Measurements from ENCODE around the gene CA12. TPM values are rescaled to one million over a fixed set of nuclear protein-coding genes. Genes with fewer than 3 reads are reported as not detected.

The CA12 gene
- total and polyA plus RNA-seq, 11 donors: 0.04 to 5.2 (median 0.25) TPM; not detected in 3

GRCh38 chr15:63287109-63287508 lies 94.5 kb downstream of the CA12 start:
- Histone ChIP-seq H3K4me3 (no peak overlapping the region), H3K9me3 (no peaks in the 10 kb centered on the region), H3K36me3 (peaks cover 0 to 55% (median 41%) of the 10 kb centered on the region in 9 donors), H3K27me3 (no peaks in the 10 kb centered on the region), H3K4me1 (peaks cover 0 to 39% (median 3%) of the 10 kb centered on the region in 12 donors), H3K27ac (no peak overlapping the region)
- TF ChIP-seq CTCF (IDR thresholded peaks at IDR 0.05): no peak
- TF ChIP-seq POLR2A (IDR thresholded peaks at IDR 0.05): no peak
- intact Hi-C loops (cut with DNase I): loop anchor here in 4 of 10 donors (5.0 to 10.0 kb wide), 4 partner anchors 132 to 318 kb away; partner anchors contain the start of genes FBXL22 (in 3 of the 4) and RPS27L (in 1 of the 4)
- WGBS, 4 donors: 83 to 87% (median 85%) methylated on average over 2 of the region's 2 CpGs
- DNase-seq: no peak
- ATAC-seq: no peak

- no peak for DNase-seq
- 93 to 96% (median 96%) methylated on average over 5 to 6 of the region's 6 CpGs for WGBS, 4 donors
- intact Hi-C loops (cut with DNase I): loop anchor here in 3 of 10 donors (10.0 kb wide), 3 partner anchors 130 to 320 kb away; partner anchors contain the start of genes FBXL22 (in 2 of the 3) and RPS27L (in 1 of the 3)
Observed at GRCh38 chr15:63284335-63284734, 97.3 kb downstream of the CA12 start.

GRCh38 chr15:63283126-63283525 lies 98.5 kb downstream of the CA12 start:
- H3K36me3 ChIP-seq: peaks cover 0 to 71% (median 36%) of the 10 kb centered on the region in 9 donors
- intact Hi-C loops (cut with DNase I): loop anchor here in 3 of 10 donors (10.0 kb wide), 3 partner anchors 128 to 322 kb away; partner anchors contain the start of genes FBXL22 (in 2 of the 3) and RPS27L (in 1 of the 3)
- H3K27ac ChIP-seq: peak overlapping the region in 1 of 12 donors; percentile 77

More at GRCh38 chr15:63284335-63284734, 97.3 kb downstream of the CA12 start:
- peaks cover 0 to 72% (median 41%) of the 10 kb centered on the region in 9 donors for H3K36me3 ChIP-seq
- no peak overlapping the region for H3K4me3 ChIP-seq
- H3K27me3 ChIP-seq: no peaks in the 10 kb centered on the region
- peaks cover 0 to 29% (median 0%) of the 10 kb centered on the region in 12 donors for H3K4me1 ChIP-seq
- H3K27ac ChIP-seq: no peak overlapping the region
- H3K9me3 ChIP-seq: no peaks in the 10 kb centered on the region
- TF ChIP-seq POLR2A (IDR thresholded peaks at IDR 0.05) (no peak), CTCF (IDR thresholded peaks at IDR 0.05) (no peak)
- no peak for ATAC-seq

More at GRCh38 chr15:63283126-63283525, 98.5 kb downstream of the CA12 start:
- Histone ChIP-seq H3K9me3 (no peaks in the 10 kb centered on the region), H3K4me3 (peak overlapping the region in 1 of 12 donors; percentile 0), H3K4me1 (peaks cover 0 to 26% (median 0%) of the 10 kb centered on the region in 12 donors), H3K27me3 (no peaks in the 10 kb centered on the region)
- ATAC-seq: peak in 3 of 4 donors; percentile 33 to 63 (median 42)
- 82 to 89% (median 88%) methylated on average over 9 of the region's 9 CpGs for WGBS, 4 donors
- DNase-seq: peak in 3 of 5 donors; percentile 33 to 46 (median 42)
- TF ChIP-seq CTCF (IDR thresholded peaks at IDR 0.05) (no peak), POLR2A (IDR thresholded peaks at IDR 0.05) (no peak)
